Upper lobe of left lung (tissue), 4 donors: Measurements from ENCODE around the gene DOK5.

Source experiments
- CTCF ChIP-seq, 6 experiments: fragments of 450-650 bp in 4 of 6; fragments of 200-600 bp in 2 of 6; sonication (generic) in 2 of 6; IDR thresholded peaks; one replicate each; pipeline ENCODE4 v1.5.1; 2016 to 2019; ENCODE audit warnings: antibody characterized with exemption in 6 of 6
- EP300 ChIP-seq, 4 donors: sonication (generic); formaldehyde crosslinking; IDR thresholded peaks; one replicate each; pipeline ENCODE4 v1.5.1; 2017; ENCODE audit warnings: antibody characterized with exemption in 4 of 4, control low read depth in 2 of 4
- POLR2A ChIP-seq, 4 donors: fragments of 450-650 bp; IDR thresholded peaks; one replicate each; pipeline ENCODE4 v1.5.1; 2016 to 2017; ENCODE audit warnings: antibody characterized with exemption in 4 of 4, mild to moderate bottlenecking in 2 of 4

- TF ChIP-seq CTCF (IDR thresholded peaks at IDR 0.05) (no peak), EP300 (IDR thresholded peaks at IDR 0.05) (no peak), POLR2A (IDR thresholded peaks at IDR 0.05) (no peak)
Measured at GRCh38 chr20:54648421-54649142, 173.2 kb downstream of the DOK5 start.
